Daoy (cell line): ENCODE data around the gene STPG3. TPM values are rescaled to one million over a fixed set of nuclear protein-coding genes. Genes with fewer than 3 reads are reported as not detected.
"Not testable (repeated sequence)": the region's sequence is repeated elsewhere in the genome, so short reads cannot be mapped to it uniquely, and the experiment has no call there.

ENCODE experiments used
- DNase-seq: peaks from one replicate; pipeline ENCODE4 v3.0.0-alpha.2; 2015; ENCODE audit warnings: low read depth
- total RNA-seq: library from RNA; depleted of rRNA; stranded (reverse); fragments of >200 nt; shearing (Covaris generic); gene quantifications from 2 replicates; pipeline ENCODE4 v1.2.3, GENCODE V29; 2014

Gene STPG3
- total RNA-seq, 1 experiment from 2014 or later, result not detected

DNA sequence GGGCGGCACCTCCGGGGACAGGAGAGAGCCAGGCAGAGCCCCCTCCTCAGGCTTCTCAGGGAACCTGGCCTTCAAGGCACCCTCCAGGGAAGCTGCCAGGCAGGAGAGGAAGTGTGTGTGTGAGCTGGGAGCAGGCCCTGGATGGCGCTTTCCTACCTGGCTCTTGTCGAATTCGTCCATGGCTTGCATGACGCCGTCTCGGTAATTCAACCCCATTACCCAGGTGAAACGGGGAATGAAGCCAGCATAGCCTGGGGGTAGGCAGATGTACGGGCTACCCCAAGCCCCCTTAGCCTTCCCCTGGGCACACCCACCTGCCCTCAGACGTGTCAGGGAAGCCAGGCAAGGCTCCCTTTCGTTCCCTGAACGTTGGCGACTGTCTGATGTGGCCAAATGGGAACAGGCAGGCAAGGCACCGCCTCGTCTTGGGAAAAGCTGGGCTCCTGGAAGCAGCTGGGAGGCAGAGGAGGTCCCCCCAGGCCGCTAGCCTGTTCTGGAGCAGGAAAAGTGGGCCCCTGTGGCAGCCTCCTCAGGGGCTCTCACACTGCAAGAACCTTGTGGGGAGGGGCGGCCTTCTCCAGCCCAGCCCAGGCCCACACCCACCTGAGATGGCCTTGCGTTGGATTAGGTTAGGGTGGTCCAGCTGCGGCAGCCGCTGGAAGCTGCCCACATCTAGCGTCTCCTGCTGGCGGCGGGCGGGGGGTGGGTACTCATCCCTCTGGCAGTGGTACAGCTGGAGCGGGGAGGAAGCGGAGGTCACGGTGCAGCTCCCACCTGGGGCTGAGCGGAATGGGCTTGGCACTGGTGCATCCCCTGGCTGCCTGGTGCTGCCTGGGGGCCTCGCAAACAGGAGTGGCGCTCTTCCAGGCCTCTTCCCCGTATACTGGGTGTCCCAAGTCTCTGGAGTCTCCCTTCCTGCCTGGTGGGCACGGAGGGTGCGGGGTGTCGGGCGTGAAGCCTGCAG lies 6.3 kb upstream of the STPG3 start:
- DNase-seq, result no peak

GRCh38 chr9:137245450-137246421 lies 5.3 kb upstream of the STPG3 start:
- DNase-seq, result no peak

GRCh38 chr9:137247135-137247915 lies 3.8 kb upstream of the STPG3 start:
- DNase-seq, result peak; percentile 74

DNA sequence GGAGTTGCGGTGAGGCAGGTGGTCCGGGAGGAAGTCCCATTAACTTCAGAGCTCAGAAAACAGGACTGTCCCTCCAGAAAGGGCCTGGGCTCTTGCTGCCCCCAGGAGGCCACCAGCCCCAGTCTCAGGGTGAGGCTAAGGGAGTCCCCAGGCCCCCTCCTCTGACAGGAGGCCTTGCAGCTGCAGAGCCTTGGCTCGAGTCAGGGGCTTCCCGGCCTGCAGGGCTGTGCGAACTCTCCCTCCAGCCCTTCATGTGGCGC lies 3.2 kb upstream of the STPG3 start:
- DNase-seq, result no peak

DNA sequence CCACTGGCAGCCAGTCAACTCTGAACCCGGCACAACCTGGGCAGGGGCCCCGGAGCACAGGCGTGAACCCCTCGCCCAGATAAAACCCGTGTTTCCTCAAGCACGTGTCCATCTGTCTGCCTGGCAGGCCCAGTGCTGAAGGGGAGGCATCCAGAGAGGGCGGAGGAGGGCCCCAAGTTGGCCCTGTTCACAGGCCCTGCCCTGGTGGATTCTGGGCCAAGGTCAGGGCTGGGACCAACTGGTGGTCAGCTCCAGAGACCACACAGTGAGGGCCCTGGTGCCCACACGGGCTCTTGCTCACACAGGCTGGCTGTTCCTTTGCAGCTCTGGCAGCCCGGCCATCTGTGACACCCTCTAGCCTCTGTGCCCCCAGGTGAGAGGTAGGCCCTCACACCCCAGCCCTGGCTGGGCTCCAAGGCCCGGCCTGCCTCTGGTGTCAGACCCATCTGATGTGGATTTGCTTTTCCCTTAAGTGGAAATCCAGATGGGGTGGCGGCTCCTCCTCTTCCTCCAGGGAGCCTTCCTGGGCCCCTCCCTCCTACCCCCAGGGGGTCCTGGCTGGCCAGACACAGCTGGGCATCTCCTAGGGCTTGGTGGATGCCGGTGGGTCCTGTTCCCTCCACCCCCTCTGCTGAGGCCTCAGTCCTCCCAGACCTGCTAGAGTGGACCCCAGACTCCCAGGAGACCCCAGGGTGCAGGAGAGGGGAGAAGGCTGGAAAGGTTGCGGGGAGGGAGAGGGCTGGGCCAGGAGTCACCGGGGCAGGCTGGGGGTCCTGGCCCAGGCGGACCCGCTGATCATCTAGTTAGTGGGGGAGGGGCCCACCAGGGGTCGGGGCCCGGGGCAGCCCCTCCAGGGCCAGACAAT lies 525 bp upstream of the STPG3 start:
- no peak for DNase-seq

GRCh38 chr9:137251490-137252268 lies 593 bp downstream of the STPG3 start:
- DNase-seq, result no peak

DNA sequence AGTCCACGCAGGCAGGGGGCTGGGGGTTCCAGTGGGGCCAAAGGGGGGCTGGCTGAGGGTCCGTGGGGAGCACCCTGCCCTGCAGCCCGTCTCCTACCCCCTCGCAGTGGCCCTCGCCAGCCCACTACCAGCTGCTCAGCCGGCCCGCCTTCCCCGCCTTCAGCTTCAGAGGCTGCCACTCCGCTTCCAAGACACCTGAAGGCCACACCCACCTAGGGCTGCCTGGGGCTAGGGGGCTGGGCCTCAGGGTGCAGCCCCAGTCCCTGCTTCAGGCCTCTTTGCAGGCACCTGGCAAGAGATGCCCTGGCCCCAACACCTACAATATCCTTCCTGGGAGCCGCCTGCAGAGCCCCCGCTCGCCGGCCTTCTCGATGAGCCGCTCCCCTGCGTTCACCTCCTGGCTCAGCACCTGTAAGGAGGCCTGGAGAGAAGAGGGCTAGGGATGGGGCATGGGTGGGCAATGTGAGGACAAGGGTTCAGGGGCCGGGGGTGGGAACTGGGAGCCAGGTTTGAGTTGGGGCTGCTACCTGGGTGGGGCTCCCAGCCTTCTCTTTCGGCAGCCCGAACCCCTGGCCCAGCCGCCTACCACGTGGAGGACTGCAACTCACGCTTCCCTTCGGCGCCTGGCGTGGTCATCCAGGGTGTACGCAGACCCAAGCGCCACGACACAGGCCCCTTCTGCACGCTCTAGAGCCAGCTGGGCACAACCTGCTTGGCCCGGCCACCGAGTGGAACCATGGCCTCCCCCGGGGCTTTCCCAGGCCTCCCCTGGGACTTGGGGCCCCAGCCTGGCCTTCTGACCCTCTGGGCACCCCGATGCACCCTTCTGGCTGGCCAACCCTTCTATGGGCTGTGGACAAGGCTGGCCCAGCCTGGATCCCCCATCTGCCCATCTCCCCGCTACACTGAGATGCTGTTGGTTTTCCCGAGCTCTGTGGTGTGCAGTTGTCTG lies 1.7 kb downstream of the STPG3 start:
- no peak for DNase-seq

- no peak for DNase-seq
These were observed 2.9 kb downstream of the STPG3 start for GRCh38 chr9:137253717-137254623.

DNA sequence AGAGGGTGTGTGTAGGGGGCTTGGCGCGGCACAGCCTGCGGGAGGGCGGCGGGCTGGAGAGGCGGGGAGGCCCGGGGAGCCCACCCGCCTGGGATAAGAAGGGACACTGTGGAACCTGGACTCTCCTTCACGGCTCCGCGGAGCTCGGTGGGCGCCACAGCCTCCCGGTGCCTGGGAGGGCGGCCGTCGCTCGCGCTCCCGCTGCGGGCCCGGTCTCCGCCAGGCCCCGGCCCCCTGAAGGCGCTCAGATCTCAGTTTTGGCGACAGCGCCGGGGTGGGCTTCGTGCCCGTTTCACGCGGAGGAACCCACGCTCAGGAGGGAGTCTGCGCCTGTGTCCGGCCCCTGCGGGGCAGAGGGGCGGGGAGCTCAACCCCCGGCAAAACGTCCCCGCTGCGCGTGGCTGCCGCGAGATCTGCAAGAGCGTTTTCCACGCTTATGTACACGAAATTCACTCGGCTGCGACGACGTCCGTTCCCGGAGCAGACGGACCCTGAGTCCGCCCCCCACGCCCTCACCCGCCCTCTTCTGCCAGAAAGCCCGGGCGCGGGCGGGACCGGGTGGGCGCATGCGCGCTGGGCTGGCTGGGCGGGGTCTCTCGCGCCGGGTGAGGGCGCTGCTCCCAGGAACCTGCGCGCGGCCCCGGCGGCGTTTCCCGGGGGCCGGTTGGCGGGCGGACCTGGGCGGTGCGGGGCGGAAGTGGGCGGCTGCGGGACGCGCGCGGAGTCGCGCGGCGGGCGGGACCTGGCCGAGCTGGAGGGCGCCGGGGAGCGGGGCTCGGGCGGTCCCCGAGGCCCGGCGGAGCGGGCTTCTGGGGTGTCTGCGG lies 3.8 kb downstream of the STPG3 start, which contains the start of gene NELFB:
TSS of gene NELFB (plus strand) at position 704 of the 824 bp plus-strand sequence.
- peak; percentile 95 for DNase-seq

DNA sequence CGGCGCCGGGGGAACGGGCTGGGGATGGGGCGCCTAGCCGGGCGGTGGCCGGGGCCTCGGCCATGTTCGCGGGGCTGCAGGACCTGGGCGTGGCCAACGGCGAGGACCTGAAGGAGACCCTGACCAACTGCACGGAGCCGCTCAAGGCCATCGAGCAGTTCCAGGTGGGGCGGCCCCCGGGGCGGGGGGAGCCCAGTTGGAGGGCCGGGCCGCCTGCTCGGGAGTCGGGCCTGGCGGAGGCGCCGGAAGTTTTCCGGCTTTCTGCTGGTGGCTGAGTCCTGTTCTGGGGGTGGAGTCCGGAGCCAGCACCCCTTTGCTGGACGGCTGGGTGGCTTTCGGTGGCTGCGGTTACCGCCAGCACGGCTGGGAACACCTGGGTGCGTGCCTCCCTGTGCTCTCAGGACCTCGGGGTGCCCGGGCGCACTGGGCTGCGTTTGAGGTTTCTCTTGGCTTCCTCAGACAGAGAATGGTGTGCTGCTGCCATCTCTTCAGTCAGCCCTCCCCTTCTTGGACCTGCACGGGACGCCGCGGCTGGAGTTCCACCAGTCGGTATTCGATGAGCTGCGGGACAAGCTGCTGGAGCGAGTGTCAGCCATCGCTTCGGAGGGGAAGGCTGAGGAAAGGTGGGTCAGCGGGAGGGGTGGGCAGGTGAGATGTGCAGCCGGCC lies 4.5 kb downstream of the STPG3 start:
- DNase-seq, result no peak

DNA sequence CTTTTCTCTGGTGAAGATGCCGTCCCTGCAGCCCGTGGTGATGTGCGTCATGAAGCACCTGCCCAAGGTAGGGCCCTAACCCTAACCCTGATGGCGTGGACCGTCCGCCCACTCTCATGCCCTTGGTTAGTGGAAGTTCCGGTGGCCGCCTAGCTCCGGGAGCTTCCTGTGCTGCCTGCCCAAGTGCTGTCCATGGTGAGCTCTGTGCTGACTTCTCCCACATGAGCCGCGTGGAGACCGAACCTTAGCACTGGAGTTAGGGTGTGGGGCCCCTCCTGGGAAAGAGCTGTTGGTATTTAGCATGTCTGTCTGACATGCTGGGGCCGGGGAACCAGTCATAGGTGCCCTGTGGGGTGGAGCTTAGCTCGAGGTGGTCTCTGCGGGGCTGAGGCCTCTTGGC lies 5.3 kb downstream of the STPG3 start:
- DNase-seq, result no peak

- DNase-seq, result no peak
These were observed 5.8 kb downstream of the STPG3 start for GRCh38 chr9:137256856-137257255.

DNA sequence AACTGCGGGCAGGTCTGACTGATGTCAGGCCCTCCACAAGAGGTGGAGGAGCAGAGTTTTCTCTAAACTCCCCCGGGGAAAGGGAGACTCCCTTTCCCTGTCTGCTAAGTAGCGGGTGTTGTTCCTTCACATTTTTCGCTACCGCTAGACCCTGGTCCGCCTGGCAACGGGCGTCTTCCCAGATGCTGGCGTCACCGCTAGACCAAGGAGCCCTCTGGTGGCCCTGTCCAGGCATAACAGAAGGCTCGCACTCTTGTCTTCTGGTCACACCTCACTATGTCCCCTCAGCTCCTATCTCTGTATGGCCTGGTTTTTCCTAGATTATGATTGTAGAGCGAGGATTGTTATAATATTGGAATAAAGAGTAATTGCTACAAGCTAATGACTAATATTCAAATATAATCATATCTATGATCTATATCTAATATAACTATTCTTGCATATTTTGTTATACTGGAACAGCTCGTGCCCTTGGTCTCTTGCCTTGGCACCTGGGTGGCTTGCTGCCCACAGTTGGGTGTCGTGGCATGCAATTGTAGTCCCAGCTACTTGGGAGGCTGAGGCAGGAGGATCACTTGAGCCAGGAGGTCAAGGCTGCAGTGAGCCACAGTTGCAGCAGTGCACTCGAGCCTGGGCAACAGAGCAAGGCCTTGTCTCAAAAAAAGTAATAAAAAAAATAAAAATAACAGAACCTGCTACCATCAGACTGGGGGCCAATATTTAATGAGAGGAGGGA lies 11.3 kb downstream of the STPG3 start:
- not testable (repeated sequence) for DNase-seq

- DNase-seq, result no peak
These were observed 11.8 kb downstream of the STPG3 start for GRCh38 chr9:137262909-137263285.

- no peak for DNase-seq
These were observed 12.4 kb downstream of the STPG3 start for GRCh38 chr9:137263506-137263905.

DNA sequence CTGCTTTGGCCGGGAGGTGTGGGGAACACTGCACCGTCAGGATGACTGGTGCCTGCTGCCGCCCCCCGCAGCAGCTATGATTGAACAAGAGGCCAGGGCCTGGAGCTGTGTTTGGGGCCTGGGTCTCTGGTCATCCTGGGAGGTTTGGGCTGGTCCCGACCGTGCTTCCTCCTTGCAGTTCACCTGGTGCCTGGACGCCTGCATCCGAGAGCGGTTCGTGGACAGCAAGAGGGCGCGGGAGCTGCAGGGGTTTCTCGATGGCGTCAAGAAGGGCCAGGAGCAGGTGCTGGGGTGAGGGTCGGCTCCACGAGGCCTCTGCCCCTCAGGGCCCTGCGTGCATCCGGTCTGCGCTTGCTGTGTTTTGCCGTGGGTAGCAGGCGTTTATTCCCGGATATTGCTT lies 13.0 kb downstream of the STPG3 start:
- no peak for DNase-seq
